Activated effector memory CD4-positive, alpha-beta T cell treated with Interleukin-2 at 50 U/mL for 16 hours (primary cell): ENCODE measurements around the gene ADTRP.
"Not testable (repeated sequence)": the region's sequence is repeated elsewhere in the genome, so short reads cannot be mapped to it uniquely, and the experiment has no call there.

Experiments used
- DNase-seq: peaks from one replicate; pipeline ENCODE4 v3.0.0-alpha.2; 2020

ADTRP gene

DNA sequence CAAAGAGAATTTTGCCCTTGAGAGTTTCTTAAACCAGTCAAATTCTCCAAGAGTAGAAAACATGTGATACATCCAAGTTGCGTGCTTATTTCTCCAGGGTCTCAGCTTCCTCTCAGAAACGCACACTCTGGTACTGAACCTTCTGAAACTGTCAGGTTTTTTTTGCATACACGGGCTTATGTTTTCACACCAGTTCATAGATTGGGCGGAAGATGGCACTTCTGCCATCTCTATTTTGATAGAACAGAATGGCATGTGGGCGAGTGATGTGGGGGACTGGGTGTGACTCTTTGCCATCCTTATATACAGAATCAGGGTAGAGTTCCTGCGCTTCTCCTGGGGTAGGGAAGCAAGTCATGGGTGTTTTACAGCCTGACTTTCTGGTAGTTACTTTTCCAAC, 56.4 kb downstream of the ADTRP start:
- no peak for DNase-seq

DNA sequence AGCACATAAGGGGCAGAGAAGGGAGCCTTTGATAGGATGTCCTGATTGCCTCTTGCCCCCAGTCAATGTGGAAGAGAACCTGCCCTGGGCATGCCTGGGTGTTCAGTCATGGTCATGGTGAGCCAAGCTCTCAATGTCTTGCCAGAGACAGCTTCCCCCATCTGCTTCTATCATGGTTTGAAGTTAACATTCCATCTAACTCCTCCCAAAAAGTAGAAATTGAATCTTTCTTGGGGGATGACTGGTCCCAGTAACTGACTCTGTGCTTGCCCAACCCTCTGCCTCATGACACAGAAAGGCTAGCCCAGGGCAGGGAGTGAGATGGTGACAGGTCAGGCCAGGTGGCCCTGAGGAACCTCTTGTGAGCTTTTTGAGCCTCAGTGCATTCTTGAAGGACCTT, 60.1 kb downstream of the ADTRP start:
- DNase-seq, result no peak

DNA sequence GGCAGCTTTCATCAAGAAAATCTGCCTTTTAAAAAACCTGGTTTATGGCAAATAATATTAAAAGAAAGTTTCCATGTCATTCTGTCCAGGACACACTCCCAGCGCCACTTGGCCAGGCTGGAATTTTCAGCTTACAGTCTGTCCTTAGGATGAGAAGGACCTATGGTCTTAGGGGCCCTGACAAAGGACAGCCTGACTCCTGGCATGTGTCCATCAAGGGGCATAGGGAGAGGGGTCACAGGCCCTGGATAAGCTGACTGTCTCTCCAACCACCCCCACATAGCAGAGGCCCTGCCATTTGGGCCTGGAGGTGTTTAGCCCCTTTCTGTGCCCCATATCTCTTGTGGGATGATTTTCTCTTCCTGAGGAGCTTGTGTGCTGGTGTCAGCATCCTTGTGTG, 60.6 kb downstream of the ADTRP start:
- no peak for DNase-seq

DNA sequence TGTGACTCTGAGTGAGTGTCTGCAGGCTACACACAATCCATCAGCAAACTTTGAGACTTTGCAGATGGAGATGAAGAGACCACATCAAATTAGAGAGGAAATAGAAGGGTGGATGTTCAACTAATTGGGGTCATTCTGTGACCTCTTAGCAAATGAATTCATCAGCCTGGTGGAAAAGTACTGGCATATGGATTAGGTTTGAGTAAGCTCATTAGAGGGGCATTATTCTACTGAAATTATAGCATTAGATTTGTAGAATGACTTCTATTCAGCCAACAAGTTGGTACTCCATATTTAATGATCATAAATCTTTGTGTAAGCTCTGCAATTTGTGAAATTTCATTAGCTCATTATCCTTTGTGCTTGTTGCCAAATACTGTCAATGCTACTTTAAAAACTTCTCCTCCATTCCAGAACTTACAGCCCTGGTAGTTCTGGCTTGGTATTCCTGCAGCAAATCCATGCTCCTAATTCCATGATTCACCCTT, 63.8 kb downstream of the ADTRP start:
- DNase-seq, result no peak

DNA sequence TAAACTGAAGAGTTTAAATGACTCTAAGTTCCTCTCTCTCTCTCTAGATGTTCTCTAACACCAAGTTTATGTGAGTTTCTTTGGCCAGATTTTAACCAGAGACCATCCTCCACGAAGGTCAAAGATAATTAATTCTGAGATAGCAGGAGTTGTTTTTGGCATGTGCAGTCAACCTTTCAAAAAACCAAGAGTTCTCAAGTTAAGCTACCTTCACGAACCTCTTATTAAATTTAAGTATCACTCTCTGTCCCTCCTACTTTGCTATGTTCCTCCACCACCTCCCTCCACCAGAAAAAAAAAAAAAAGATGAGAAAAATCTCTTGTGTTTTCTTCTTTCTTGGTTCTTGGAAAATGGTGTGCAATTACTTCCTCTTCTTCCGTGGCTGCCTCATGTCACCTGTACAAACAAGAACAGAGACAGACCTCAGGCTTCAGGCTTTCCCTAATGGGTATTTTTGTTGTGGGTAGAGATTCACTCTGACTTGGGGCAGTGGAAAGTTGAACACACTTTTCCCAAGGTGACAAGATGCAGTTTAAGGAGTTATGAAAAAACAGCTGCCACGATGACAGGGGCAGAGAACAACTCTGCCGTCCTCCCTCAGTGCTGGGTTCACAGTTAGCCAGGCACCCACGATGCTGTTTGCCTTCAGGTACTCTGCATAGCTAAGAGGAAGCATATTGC, 64.3 kb downstream of the ADTRP start:
- DNase-seq, result peak; percentile 19

DNA sequence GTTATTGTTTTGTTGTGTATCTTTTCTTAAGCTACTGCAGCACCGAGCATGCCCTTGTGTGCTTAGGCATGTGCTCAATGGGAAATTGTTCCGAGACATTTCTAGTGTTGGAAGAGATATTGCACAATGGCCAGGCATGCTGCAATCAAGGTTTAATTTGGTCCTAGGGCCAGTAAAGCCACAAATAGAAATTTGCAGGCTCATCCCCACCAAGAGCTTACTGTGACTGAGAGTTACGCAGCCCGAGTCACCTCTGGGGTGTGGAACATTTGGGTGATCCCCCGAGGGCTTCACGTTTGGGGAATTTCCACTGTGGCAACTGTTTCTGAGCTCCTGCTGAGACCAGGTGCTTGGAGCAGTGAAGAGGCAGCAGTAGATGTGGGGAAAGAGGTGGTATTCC, 65.8 kb downstream of the ADTRP start:
- no peak for DNase-seq

DNA sequence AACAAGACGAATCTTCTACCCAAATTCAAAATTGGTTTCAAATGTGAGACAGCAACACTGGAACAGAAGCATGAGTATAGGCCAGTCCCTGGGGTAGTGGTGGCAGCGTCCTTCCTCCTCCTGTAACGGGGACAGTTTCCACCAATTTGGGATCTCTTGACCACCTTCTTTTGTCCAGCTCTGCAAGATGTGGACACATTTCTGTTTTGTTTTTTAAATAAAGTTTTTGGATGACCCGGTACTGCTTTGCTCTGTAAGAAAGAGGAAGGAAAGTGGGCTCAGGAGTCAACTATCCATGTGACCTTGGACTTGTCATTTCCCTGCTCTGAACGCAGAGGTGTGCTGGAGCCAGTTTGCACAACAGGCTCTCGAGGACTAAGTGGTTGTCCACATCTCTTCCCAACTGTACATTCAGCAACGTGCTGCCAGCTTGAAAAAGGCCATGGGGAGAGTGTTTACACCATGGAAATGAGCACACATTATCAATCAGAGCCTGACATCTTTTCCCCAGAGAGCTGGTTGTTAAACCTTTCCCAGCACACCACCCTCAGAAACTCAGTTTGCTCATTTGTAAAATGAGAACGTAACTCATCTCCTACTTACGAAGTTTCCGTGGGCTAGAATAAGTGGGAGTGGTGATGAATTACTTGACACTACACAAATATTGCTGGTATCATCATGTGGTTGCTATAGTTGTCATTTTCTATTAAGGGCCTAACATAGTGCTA, 66.5 kb downstream of the ADTRP start:
- no peak for DNase-seq

DNA sequence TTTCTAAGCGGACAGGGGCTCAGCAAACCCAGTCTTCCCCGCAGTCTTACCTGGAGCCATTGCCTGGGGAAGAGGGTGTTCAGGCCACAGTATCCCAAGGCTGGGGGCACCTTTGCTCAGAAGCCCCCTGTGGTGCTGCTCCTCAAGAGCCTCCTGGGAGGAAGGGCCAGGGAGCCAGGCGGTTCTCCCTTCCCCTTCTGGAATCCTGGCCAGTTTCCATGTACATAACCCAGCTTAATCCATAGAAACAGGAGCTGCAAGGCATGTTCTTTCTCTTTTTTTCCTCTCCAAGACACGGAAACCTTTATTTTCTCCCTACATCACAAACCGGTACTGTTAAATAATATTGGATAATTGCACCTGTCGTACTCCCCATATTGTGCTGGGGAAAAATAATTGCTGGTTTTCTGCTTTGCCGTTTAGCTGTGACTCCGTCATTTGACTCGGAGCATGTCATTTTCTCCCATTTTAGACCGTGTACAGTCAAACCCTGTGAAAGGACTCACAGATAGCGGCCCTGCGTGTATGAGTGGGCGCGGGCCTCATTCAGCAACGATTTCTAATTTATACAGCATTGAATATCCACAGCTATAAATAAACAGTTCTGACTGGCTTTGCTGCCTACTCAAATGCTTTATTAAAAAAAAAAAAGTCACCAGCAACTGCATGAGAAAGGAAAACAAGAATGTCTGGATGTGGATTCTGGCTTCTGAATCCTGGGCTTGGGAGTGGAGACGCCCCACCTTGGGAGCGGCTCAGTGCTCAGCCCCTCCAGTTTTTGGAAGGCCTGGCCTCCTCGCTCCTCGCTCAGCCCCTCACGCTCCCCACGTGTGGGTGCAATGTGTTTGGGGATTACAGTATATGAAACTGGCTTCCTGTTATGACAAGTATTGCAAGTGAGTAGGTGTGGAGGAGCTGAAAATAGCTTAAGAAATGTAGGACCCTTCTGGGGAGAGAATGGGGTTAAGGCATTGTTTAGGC, 67.3 kb downstream of the ADTRP start:
- DNase-seq, result peak; percentile 21

DNA sequence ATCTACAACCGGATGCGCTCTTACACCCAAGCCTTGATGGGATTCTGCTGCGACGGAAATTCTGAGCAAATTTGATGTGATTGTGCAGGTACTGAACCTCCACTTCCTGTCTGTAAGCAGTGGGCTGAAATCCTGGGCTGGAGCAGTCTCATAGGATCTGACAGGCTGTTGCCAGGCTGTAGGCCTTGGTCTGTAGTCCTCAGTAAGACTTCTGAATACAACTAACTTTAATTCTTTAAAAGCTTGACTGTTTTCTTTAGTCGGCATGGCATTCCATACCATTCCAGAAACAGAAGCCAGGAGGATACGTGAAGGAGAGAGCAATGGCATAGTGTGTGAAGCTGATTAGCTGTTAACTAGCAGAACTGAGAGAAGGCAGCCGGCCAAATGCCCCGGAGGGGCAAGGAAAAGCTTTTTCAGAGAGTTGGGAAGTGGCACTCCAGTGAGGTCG, 68.3 kb downstream of the ADTRP start:
- peak; percentile 25 for DNase-seq

DNA sequence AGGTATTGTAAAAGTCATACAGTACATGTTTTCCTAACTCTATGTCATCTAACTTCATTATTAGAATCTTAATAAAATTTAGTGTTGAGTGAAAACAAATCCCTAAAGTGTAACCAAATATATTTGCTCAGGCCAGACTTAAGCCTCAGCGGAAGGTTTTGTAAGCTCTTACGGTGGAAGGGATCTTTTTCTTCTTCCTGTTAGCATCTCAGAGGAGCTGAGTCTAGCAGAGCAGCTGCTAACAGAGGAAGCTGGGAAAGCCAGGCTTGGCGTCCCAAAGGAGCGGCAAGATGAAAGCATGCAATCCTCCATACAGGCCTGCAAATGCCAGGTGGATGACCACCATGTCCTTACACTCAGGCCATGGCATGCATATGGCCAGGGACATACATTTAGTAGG, 72.4 kb downstream of the ADTRP start:
- no peak for DNase-seq

DNA sequence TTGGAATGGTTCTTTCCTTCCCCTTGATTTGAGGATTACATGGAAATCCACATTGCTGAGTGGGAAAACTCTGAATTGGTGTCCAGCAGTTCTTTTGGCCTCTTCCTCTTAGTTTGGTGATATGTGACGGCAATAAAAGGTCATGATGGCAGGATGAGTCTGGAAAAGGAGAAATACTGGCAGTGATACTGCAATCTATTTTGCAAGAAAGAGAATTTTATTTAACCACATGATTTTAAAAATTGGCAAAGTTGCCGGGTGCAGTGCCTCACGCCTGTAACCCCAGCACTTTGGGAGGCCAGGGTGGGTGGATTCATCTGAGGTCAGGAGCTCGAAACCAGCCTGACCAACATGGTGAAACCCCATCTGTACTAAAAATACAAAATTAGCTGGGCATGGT, 73.1 kb downstream of the ADTRP start:
- DNase-seq, result no peak

DNA sequence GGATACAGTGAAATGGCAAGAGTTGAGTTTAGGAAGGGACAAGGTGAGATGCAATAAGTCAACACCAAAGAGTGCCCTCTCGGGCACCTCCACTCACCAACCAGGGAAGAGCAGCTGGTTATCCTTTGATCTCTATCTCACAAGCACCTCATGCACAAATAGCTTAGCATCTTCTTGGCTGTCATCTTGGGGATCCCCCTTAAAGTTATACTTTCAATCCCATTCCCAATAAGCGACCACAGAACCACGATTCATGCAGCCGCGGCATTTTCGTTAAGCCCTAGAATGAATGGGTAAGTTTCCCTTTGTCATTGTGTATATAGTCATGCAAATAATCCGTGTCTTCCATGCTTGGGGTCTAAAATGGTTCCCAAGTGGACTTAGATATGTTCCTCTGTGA, 73.5 kb downstream of the ADTRP start:
- no peak for DNase-seq

DNA sequence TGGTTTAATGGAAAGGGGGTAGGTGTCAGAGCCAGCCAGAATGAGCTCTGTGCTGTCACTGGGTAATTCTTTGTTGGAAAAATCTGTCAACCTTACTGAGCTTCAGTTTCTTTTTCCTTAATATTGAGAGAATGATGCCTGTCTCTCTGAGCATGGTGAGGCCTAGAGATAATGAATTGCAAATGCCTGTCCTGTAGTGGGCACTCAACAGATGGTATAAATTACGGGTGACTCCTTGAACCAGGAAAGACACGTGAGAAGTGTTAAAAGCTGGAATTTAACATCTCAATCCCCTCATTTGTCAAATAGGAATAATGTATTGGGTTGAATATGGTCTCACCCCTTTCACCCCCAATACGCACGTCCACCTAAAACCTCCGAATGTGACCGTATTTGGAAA, 74.9 kb downstream of the ADTRP start:
- no peak for DNase-seq

DNA sequence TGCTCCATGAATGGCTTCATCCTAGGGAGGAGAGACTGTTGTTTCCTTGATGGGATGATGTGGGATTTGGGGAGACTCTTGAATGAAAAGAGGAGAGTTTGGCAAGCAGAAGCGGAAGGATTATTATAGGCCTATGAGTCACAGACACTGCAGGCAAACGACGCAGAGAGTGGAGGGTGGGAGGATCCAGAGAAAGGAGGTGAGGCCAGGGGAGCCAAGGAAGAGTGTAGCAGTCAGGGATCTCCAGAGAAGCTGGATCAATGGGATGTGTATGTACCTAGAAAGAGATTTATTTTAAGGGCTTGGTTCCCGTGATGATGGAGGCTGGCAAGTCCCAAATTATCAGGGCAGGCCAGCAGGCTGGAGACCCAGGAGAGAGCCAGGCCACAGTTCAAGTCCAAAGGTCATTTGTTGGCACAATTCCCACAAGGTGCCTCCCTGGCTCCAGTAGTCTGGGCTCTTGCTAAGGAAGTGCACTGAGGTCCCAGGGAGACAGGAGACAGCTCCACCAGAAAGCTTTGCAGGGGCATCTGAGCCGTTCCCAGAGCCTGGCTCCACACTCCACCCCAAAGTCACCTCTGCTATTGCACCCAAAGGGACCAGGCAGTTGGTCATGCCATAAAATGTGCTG, 76.0 kb downstream of the ADTRP start:
- DNase-seq, result no peak

DNA sequence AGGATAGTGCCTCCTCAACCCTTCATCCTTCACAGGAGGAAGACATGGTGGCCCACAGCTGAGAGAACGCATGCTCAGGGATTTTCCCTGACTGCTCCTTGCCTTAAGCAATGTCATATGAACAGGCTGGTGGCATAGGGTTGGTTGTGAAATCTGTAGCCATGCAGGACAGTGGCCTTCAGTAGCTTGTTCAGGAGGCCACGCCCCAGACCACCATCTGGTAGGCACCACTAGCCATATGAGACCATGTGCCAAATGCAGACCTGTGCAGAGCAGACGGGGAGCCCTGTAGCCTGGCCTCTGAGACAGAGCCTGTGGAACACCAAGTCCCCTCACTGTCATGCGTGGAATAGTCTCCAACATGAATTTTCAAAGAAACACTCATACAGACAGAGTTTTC, 76.5 kb downstream of the ADTRP start:
- DNase-seq, result no peak

DNA sequence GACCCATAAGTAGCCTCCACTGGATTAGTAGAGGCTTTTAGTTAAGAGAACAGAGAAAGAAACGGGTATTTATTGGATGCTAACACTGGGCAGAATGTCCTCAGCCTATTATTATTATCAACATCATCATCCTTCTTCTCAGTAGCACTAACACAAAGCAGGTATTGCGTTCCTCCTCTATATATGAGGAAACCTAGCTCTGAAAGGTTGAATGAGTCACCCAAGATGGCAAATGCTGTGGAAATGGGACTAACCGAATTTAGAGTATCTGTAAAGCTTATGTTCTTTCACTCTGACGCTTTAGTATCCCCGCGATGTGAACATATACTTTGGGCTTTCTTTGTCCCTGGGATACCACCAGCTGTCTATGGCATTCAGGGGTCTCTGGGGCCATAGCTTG, 77.0 kb downstream of the ADTRP start:
- DNase-seq, result no peak

DNA sequence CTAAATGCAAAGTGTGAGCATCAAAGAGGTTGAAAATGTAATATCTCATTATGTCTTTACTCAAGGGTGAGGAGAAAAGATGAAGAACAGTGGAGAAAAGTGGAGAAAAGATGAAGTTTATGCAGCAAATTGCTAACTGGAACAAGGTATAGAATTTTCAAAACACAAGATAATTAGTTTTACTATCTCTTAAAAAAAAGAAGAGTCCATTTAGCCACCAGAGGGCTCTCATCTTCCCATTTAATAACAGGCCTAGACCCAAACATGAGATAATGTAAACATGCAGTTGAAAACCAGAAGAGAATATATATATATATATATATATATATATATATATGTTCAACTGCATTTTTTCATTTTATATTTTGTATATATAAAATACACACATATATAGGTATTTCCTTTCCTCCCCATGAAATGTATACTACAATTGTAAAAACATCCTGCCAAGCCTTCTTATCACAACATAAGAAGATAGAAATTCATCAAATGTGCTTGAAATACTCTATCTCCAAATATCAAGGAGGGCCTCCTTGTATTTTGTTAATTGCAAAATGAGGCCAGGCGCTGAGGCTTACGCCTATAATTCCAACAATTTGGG, 78.4 kb downstream of the ADTRP start:
- no peak for DNase-seq

DNA sequence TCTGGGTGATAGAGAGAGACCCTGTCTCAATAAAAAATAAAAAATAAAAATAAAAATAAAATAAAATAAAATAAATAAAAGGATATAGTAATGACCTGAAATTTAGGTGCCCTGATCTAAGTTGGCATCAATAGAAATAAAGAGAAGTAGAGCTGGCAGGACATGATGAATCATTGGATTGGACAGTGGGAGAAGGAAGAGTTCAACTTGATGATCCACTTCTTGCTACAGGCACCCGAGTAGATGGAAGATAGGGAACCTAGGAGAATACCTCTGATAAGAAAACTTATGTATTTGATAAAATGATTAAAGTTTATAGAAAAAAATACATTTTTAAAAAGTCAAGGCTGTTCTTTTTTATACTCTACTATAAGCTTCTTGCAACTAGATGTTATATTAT, 79.0 kb downstream of the ADTRP start:
- DNase-seq, result no peak

DNA sequence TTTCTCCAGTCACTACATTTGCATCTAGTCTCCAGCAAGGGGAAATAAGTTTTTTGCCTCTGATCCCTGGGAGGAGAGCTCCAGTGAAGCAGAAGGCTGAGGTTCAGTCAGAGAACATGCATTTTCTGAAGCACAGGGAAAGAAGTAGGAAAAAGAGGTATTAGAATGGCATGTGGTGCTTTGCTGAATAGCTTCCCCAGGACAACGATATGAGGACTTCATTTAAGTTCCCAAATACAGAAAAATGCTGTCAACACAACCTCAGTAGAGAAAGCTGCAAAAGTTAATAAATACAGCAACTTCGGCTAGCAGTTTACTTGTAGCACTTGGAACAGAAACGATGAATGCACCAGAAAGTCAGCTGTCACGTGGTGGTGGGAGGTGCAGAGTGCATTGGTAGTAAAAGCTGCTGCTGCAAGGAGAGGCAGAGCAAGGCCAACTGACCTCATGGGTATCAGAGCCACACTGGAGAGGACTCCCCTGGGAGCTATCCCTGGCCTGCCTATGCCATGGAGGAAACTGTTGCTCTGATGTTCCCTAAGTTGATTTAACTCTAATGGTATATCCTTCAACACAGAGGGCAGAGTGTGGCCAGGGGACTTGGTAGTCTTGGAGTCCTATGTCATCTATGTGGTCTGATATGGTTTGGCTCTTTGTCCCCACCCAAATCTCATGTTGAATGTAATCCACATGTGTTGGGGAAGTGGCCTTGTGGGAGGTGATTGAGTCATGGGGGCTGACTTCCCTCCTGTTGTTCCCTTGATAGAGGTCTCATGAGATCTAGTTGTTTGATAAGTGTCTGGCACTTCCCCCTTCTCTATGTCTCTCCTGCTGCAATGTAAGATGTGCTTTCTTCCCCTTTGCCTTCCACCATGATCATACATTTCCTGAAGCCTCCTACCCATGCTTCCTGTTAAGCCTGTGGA, 85.9 kb downstream of the ADTRP start:
- no peak for DNase-seq

DNA sequence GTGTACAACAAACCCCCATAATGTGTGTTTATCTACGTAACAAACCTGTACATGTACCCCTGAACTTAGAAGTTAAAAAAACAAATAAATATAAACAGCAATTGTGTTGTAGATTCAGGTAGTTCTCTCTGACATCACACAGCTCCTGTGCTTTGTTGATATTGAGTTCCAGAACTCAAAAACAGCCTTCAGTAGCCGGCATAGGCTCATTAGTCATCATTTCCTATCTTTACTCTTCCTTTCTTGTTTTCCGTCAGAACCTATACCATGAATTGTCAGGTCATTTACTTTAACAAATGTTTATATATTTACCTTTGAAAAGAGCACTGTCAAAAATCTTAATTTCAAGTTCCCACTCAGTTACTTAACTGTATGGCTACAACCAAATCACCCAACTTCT, 88.8 kb downstream of the ADTRP start:
- DNase-seq, result no peak

DNA sequence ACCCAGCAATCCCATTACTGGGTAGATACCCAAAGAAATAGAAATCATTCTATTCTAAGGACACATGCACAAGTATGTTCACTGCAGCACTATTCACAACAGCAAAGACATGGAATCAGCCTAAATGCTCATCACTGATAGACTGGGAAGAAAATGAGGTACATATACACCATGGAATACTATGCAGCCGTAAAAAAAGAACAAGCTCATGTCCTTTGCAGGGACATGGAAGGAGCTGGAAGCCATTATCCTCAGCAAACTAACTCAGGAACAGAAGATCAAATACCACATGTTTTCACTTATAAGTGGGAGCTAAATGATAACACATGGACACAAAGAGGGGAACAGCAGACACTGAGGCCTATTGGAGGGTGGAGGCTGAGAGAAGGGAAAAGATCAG, 89.2 kb downstream of the ADTRP start:
- not testable (repeated sequence) for DNase-seq

DNA sequence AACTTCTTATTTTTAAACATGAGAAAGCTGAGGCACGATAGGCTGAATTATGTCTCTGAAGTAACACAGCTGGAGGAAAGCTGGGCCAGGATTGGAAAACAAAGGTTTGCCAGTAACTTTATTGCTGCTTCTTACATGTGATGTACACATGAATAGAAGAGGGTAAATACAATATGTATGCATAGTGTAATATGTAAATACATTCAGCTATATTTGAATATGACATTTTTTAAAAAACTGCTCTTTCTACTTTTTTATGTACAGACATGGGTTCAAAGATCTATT, 90.2 kb downstream of the ADTRP start:
- DNase-seq, result no peak
